OCI-LY7 (cell line): ENCODE measurements around the gene KLHL1. TPM values are rescaled to one million over a fixed set of nuclear protein-coding genes. Genes with fewer than 3 reads are reported as not detected.

Source experiments
- BruUV-seq: library from RNA; stranded (reverse); fragments of 400-500 nt; replicated peaks from 2 replicates; lab custom pipeline; 2021; lab: Mats Ljungman, UMichigan
- CTCF ChIA-PET: fragments of 300-600 bp; sonication (Branson Sonifier 250); formaldehyde crosslinking; loops from one replicate; lab custom pipeline; 2022; ENCODE audit warnings: antibody characterized with exemption; ENCODE audit not compliant: unreplicated experiment; lab: Charles Lee
- POLR2A ChIA-PET: fragments of 300-600 bp; sonication (Branson Sonifier 250); formaldehyde crosslinking; loops from one replicate; lab custom pipeline; 2022; ENCODE audit warnings: antibody characterized with exemption; lab: Charles Lee
- DNase-seq: peaks from one replicate; pipeline ENCODE4 v3.0.0-alpha.2; 2015; ENCODE audit warnings: low spot score
- H2AFZ ChIP-seq: fragments of 200-600 bp; sonication (generic), shearing (Covaris generic); 2 replicates; pipeline ENCODE4 v1.6.1; 2014; ENCODE audit warnings: mild to moderate bottlenecking, antibody characterized with exemption, low read length, moderate library complexity
- H3K27ac ChIP-seq: fragments of 200-600 bp; sonication (generic); 2 replicates; pipeline ENCODE4 v1.5.1; 2014; ENCODE audit warnings: mixed run types, low read depth, mild to moderate bottlenecking, moderate library complexity, low read length, inconsistent platforms; ENCODE audit not compliant: poor library complexity, severe bottlenecking
- H3K36me3 ChIP-seq: fragments of 200-600 bp; sonication (generic); 2 replicates; pipeline ENCODE4 v1.6.1; 2014; ENCODE audit warnings: mild to moderate bottlenecking, antibody characterized with exemption, low read length, moderate library complexity, mixed read lengths; ENCODE audit not compliant: insufficient read depth
- H3K4me1 ChIP-seq: fragments of 200-600 bp; sonication (generic); 2 replicates; pipeline ENCODE4 v1.5.1; 2014; ENCODE audit warnings: mild to moderate bottlenecking, low read length; ENCODE audit not compliant: insufficient read depth, poor library complexity, severe bottlenecking
- H3K4me2 ChIP-seq: fragments of 200-600 bp; sonication (generic); 2 replicates; pipeline ENCODE4 v1.6.1; 2014; ENCODE audit warnings: mild to moderate bottlenecking, low read length
- H3K4me3 ChIP-seq: fragments of 200-600 bp; sonication (generic); 2 replicates; pipeline ENCODE4 v1.5.1; 2014; ENCODE audit warnings: mild to moderate bottlenecking, low read depth, low read length; ENCODE audit not compliant: poor library complexity, severe bottlenecking
- H3K79me2 ChIP-seq: fragments of 200-600 bp; sonication (generic); 2 replicates; pipeline ENCODE4 v1.6.1; 2016; ENCODE audit warnings: low read depth, mild to moderate bottlenecking, low read length, moderate library complexity, mixed read lengths; ENCODE audit not compliant: insufficient read depth
- H3K9me2 ChIP-seq: fragments of 200-600 bp; sonication (generic); 2 replicates; pipeline ENCODE4 v1.6.1; 2016; ENCODE audit warnings: mild to moderate bottlenecking, low read length, mixed read lengths; ENCODE audit not compliant: insufficient read depth
- H3K9me3 ChIP-seq: fragments of 200-600 bp; sonication (generic); 2 replicates; pipeline ENCODE4 v1.6.1; 2014; ENCODE audit warnings: mild to moderate bottlenecking, mixed run types, low read length, mixed read lengths
- H4K20me1 ChIP-seq: fragments of 200-600 bp; sonication (generic); 2 replicates; pipeline ENCODE4 v1.6.1; 2014; ENCODE audit warnings: mild to moderate bottlenecking, antibody characterized with exemption, low read length, moderate library complexity, mixed read lengths; ENCODE audit not compliant: insufficient read depth
- CTCF ChIP-seq: fragments of 200-600 bp; sonication (generic); conservative IDR thresholded peaks from 2 replicates; pipeline ENCODE4 v1.5.1; 2014; ENCODE audit warnings: mild to moderate bottlenecking, antibody characterized with exemption, low read length, moderate library complexity, mixed read lengths
- EZH2phosphoT487 ChIP-seq: fragments of 200-600 bp; sonication (generic); IDR thresholded peaks from 2 replicates; pipeline ENCODE4 v1.6.1; 2018; ENCODE audit warnings: low read depth, borderline replicate concordance, mild to moderate bottlenecking, mixed run types, antibody characterized with exemption, low read length, moderate library complexity, mixed read lengths
- intact Hi-C: fragments of 100-400 bp; cut with micrococcal nuclease; formaldehyde crosslinking; loops from one replicate; pipeline ENCODE4 v1.10.0; 2022; ENCODE audit not compliant: unreplicated experiment
- total RNA-seq, 2 experiments: library from RNA; depleted of rRNA in 1 of 2; stranded (reverse); fragments of >200 nt in 1 of 2; shearing (Covaris generic) in 1 of 2; gene quantifications; 2 replicates each; pipeline ENCODE4 v1.2.3, GENCODE V29; 2014 to 2022

KLHL1 gene
- total RNA-seq, 2 experiments from 2014 or later = not detected

- CTCF ChIA-PET = no interaction called here
- Histone ChIP-seq H3K4me3 (no peak overlapping the region), H3K27ac (no peak overlapping the region), H3K4me2 (no peak overlapping the region), H3K9me2 (no peaks in the 10 kb centered on the region), H3K79me2 (no peaks in the 10 kb centered on the region), H3K36me3 (no peaks in the 10 kb centered on the region), H3K9me3 (no peaks in the 10 kb centered on the region), H2AFZ (no peak overlapping the region), H3K4me1 (no peaks in the 10 kb centered on the region), H4K20me1 (no peaks in the 10 kb centered on the region)
- POLR2A ChIA-PET = no interaction called here
- intact Hi-C loops = no loop called here
- no TSS peak for BruUV-seq
- no peak for DNase-seq
- no peak for TF ChIP-seq CTCF
- TF ChIP-seq EZH2phosphoT487 = no peak
Observed at GRCh38 chr13:69955271-69955670, 153.0 kb downstream of the KLHL1 start.

- H3K9me3 ChIP-seq = no peaks in the 10 kb centered on the region
- H3K4me1 ChIP-seq = no peaks in the 10 kb centered on the region
- no peak overlapping the region for H3K27ac ChIP-seq
- H3K4me3 ChIP-seq = no peak overlapping the region
- TF ChIP-seq EZH2phosphoT487 (no peak), CTCF (no peak)
- POLR2A ChIA-PET = no interaction called here
- H3K9me2 ChIP-seq = no peaks in the 10 kb centered on the region
- CTCF ChIA-PET = no interaction called here
- H3K36me3 ChIP-seq = no peaks in the 10 kb centered on the region
- no TSS peak for BruUV-seq
- H3K4me2 ChIP-seq = no peak overlapping the region
- no peaks in the 10 kb centered on the region for H3K79me2 ChIP-seq
- no peaks in the 10 kb centered on the region for H4K20me1 ChIP-seq
- intact Hi-C loops = no loop called here
- no peak overlapping the region for H2AFZ ChIP-seq
- DNase-seq = no peak
Observed at GRCh38 chr13:69951412-69951811, 156.8 kb downstream of the KLHL1 start.

DNA sequence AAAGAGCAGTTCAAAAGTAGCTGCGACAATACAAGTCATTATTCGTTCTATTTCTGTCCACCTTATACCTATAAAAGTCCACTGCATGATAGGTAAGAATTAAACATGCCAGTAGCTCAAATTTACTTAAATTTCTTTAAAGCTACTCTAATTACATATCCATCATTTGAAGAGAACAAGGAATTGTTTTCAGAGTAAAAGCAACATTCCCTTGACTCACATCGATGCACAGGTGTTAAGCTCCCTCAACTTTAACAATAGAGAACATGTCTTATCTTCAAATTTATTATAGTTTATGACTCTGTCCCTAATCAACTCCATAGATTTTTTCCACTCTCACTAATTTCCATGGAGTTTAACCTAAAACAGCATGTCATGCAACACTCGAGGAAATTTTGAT is 158.1 kb downstream of the KLHL1 start:
- Histone ChIP-seq H3K79me2 (no peaks in the 10 kb centered on the region), H3K9me3 (no peaks in the 10 kb centered on the region), H2AFZ (no peak overlapping the region), H3K4me1 (no peaks in the 10 kb centered on the region), H3K36me3 (no peaks in the 10 kb centered on the region), H4K20me1 (no peaks in the 10 kb centered on the region), H3K4me2 (no peak overlapping the region), H3K27ac (no peak overlapping the region), H3K9me2 (no peaks in the 10 kb centered on the region), H3K4me3 (no peak overlapping the region)
- TF ChIP-seq CTCF (no peak), EZH2phosphoT487 (no peak)
- ChIA-PET POLR2A (no interaction called here), CTCF (no interaction called here)
- intact Hi-C loops = no loop called here
- no peak for DNase-seq
- no TSS peak for BruUV-seq
